ENCODE measurements around the gene TGFB3.

GRCh38 chr14:75979648-75980565 is 1.9 kb downstream of the TGFB3 start:
- TF ChIP-seq CTCF (IDR thresholded peaks at IDR 0.05) (no peak), EZH2 (IDR thresholded peaks at IDR 0.05; ENCODE audit: borderline replicate concordance, insufficient read depth, low read depth, low read length, poor library complexity, severe bottlenecking) (no peak)
